Activated CD4-positive, alpha-beta T cell treated with anti-CD3 and anti-CD28 coated beads, Interleukin-2, Interleukin-6, amounts not matched to agents 100 ng/mL and 50 ng/mL, durations not matched to agents 16 hours and 8 hours (primary cell): ENCODE data around the gene SEPSECS.

Source experiments
- DNase-seq: peaks from one replicate; pipeline ENCODE4 v3.0.0-alpha.2; 2020

Gene SEPSECS

GRCh38 chr4:25159837-25160713, at the start of gene SEPSECS:
Gene SEPSECS (minus strand): TSS chr4:25160449. CDS start chr4:25160369, 80 bp downstream.
- peak; percentile 96 for DNase-seq

- DNase-seq: no peak
Measured at GRCh38 chr4:25209702-25210101, 49.5 kb upstream of the SEPSECS start.

GRCh38 chr4:25207997-25208396, 47.7 kb upstream of the SEPSECS start:
- DNase-seq: no peak

GRCh38 chr4:25198713-25199112, 38.5 kb upstream of the SEPSECS start:
- DNase-seq: no peak

GRCh38 chr4:25190407-25190806, 30.2 kb upstream of the SEPSECS start:
- DNase-seq: no peak

GRCh38 chr4:25184056-25184455, 23.8 kb upstream of the SEPSECS start:
- DNase-seq: no peak

- no peak for DNase-seq
Measured at GRCh38 chr4:25182937-25183336, 22.7 kb upstream of the SEPSECS start.

- peak; percentile 56 for DNase-seq
Measured at GRCh38 chr4:25180524-25181131, 20.4 kb upstream of the SEPSECS start.

GRCh38 chr4:25178838-25179261, 18.6 kb upstream of the SEPSECS start:
- DNase-seq: peak; percentile 27

- no peak for DNase-seq
Measured at GRCh38 chr4:25177147-25177546, 16.9 kb upstream of the SEPSECS start.

- DNase-seq: no peak
Measured at GRCh38 chr4:25174674-25175073, 14.4 kb upstream of the SEPSECS start.

GRCh38 chr4:25172961-25173915, 13.0 kb upstream of the SEPSECS start:
- DNase-seq: no peak

GRCh38 chr4:25171201-25171865, 11.1 kb upstream of the SEPSECS start:
- DNase-seq: no peak

GRCh38 chr4:25169446-25169845, 9.2 kb upstream of the SEPSECS start:
- DNase-seq: no peak

- no peak for DNase-seq
Measured at GRCh38 chr4:25165916-25166315, 5.7 kb upstream of the SEPSECS start.

GRCh38 chr4:25163196-25163595, 2.9 kb upstream of the SEPSECS start:
- DNase-seq: no peak

GRCh38 chr4:25162566-25162965, 2.3 kb upstream of the SEPSECS start:
- no peak for DNase-seq

GRCh38 chr4:25161593-25161950, 1.3 kb upstream of the SEPSECS start:
- no peak for DNase-seq

- DNase-seq: no peak
Measured at GRCh38 chr4:25160714-25161592, 704 bp upstream of the SEPSECS start.

GRCh38 chr4:25158817-25159216, 1.4 kb downstream of the SEPSECS start:
- DNase-seq: no peak

GRCh38 chr4:25157081-25157480, 3.2 kb downstream of the SEPSECS start:
- DNase-seq: no peak

GRCh38 chr4:25155947-25156346, 4.3 kb downstream of the SEPSECS start:
- no peak for DNase-seq
